Stimulated activated CD8-positive, alpha-beta memory T cell treated with anti-CD3 and anti-CD28 coated beads, Interleukin-2, amount 100 ng/mL, for 48 hours (primary cell): ENCODE data around the gene PARP15.
"Not testable (repeated sequence)": the region's sequence is repeated elsewhere in the genome, so short reads cannot be mapped to it uniquely, and the experiment has no call there.

Experiments
- DNase-seq, 2 donors: peaks; one replicate each; pipeline ENCODE4 v3.0.0-alpha.2; 2020; ENCODE audit warnings: low read depth in 2 of 2

PARP15 gene

DNA sequence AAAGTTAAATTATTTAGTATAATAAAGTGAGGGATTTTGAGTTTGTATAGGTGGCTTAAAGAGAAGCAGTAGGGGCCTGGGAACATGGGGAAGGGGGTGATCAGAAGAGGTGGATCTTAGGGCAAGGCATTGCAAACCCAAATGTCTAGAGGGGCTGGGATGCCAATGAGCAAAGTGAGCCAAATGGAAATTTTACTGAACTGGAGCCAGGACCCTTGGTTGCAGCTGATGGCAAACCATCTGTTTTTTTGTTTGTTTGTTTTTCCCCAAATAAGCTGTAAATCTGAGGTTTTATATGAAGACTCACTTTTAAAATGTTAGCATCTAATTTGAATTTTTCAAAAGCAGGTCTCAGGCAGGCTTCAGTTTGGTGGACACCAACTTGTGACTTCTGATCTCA, 88.4 kb downstream of the PARP15 start:
- no peak for DNase-seq

DNA sequence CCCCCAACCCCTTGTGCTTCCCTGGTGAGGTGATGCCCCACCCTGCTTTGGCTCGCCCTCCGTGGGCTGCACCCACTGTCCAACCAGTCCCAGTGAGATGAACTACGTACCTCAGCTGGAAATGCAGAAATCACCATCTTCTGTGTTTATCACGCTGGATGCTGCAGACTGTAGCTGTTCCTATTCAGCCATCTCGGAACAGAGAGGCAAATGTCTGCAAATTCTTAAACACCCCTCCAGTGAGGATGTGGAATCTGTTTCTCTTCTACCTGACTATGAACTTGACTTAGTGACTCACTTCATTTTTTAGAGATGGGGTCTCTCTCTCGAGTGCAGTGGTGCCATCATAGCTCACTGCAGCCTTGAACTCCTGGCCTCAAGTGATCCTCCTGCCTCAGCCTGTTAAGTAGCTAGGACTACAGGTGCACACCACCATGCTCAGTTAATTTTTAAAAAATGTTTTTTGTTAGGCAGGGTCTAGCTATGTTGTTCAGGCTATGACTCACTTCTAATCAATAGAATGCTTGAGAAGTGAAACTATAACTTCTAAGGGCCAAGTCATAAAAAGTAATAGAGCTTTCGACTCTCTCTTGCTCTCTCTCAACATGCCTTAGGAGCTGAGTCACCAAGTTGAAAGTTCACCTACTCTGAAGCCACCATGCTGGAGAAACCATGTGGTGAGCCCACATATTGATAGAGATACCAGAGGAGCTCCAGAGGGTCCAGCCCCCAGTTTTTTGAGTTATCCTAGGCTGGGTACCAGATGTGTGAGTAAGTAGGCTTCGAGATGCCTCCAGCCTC, 91.7 kb downstream of the PARP15 start:
- DNase-seq, result peak; percentile 14 to 30

DNA sequence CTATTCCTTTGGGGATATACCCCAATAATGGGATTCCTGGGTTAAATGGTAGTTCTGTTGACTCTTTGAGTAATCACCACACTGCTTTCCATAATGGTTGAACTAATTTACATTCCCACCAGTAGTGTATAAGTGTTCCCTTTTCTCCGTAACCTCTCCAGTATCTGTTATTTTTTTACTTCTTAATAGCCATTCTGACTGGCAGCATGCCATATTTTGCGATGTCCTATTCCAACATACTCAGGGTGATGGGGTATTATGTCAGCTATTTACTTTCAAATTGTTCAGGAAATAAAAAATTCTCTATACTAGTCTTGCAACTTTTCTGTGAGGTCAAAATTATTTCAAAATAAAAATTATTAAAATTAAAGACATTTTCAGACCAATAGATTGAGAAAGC, 94.1 kb downstream of the PARP15 start:
- no peak for DNase-seq

DNA sequence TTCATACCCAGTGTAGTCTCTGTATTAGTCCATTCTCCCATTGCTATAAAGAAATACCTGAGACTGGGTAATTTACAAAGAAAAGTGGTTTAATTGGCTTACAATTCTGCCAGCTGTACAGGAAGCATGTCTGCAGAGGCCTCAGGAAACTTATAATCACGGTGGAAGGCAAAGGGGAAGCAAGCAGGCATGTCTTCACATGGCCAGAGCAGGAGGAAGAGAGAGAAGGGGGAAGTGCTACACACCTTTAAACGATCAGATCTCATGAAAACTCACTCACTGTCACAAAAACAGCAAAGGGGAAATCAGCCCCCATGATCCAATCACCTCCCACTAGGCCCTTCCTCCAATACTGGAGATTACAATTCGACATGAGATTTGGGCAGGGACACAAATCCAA, 96.9 kb downstream of the PARP15 start:
- DNase-seq, result no peak

- DNase-seq, result no peak
These were observed 99.3 kb downstream of the PARP15 start for GRCh38 chr3:122676759-122677158.

- no peak for DNase-seq
These were observed 99.8 kb downstream of the PARP15 start for GRCh38 chr3:122677216-122677615.

DNA sequence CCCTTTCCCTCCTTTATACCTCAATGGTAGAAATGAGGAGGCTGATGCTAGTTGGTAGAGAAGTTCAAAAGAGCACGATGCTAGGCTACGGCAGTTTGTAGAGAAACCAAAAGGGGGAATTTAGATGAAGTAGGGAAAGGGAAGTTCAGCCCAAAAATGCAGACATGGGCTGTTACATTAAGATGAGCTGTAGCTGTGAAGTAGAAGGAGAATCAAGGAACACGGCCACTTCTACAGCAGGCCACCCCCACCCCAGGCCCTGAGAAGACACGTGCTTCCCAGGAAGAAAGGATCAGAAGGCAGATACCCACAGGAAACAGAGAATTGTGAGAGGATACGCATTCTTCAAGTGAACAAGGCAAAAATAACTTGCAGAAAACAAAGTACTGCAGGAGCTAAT, 101.1 kb downstream of the PARP15 start:
- DNase-seq, result no peak

- peak; percentile 62 to 64 for DNase-seq
These were observed 101.8 kb downstream of the PARP15 start for GRCh38 chr3:122679085-122679881.

DNA sequence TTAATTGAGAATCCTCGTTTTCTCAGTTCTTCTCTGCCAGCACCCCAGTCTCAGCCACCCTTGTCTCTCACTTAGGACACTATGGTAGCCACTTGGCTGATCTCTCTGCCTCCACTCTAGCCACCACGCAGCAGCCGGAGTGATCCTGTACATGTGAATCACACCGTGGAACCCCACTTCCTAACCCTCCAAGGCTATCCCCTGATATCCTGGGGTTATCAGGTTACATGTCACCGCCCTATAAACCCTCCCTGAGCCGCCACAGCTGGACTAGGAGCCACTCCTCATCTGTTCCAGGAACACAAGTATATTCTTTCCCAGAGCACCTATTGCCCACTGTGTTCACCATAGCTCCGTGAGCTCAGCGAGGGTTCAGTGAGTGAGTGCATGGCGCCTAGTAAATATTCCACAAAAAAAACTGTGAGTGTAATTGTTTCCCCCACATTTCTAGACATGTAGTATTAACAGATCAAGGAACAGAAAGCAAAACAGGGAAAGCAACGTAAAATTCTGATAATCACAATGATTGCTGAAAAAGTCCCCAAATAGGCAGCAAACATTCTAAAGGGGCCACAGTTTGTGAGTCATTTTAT, 102.5 kb downstream of the PARP15 start:
- no peak for DNase-seq

DNA sequence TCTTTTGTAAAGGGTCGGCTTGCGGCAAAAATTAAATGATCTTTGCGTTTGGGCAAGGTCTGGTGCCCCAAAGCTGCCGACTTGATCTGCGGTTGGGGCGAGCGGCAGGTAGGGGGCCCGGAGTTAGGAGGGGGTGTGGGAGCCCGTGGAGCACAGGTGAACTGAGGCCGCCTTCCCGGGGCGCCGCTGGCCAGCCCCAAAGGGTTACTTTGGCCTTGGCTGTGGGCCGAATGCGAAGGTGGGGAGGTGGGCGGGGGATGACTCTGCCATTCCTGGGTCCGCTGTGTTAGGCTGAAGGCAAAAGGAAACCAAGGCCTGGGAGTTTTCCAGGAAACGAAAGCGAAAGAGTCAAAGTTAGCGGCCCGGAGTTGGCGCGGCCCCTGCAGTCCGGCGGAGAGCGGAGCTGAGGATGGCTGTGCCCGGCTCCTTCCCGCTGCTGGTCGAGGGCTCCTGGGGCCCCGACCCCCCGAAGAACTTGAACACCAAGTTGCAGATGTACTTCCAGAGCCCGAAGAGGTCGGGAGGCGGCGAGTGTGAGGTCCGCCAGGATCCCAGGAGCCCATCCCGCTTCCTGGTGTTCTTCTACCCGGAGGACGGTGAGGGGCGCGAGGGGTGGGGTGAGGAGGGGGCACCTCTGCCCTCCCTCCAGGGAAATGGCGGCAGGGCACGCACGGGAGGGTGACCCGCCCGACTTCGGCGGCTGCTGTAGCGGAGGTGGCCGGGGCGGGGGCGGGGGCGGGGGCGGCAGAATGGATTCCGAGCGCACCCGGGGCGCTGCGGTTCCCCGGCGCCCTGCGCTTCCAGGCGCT, 103.2 kb downstream of the PARP15 start, which contains the start of gene PARP14:
Gene PARP14 (plus strand): TSS at position 365 of the 809 bp plus-strand sequence. CDS start 45 bp downstream, at position 410.
- DNase-seq, result peak; percentile 46 to 48

DNA sequence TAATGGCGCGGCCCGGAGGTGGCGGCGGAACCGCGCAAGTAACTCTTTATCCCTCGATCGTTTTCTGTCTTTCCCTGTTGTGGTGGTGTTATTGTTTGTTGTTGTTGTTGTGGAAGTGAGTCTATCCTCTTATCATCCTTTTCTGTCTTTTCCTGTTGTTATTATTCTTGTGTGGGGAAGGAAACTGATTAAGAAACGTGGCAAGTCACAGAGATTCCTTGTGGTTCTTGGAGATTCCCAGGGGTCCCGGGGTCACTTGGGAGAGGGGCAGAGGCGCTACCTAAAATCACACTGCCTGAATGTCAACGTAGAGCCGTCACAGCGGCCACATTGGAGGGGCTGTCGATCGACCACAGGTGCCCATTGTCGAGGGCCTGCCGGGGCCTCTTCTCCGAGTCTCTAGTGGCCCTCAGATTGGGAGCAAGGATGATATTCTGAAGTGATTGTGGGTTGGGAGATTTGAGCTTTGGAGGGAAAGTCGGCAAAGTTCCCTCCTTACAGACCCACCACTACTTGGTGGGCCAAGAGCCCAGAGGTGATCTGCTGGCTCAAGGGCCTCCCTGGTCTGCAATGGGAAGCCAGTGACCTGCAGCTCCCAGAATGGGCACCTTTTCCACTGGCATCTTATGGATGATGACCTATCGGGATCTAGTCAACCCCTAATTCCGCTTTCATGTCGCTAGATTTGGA, 104.0 kb downstream of the PARP15 start:
- DNase-seq, result no peak

DNA sequence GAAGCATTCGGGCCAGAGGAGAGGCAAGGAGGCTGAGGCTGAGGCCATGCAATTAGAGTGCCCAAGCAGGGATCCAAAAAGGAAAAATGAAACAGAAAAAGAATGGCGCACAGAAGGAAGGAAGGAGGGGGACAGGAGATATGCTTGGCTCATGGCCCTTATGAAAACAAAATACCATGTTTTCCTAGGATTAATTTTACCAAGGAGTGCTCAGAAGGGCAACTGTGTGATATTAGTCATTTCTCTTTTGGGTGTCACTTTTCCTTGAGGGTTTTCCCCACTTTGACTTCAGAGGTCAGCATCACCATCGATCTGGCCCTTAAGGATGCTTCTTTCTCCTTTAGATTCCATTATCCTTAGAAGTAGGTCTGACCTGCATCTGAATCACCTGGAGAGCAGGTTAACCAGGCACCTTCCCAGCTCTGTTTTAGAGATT, 104.5 kb downstream of the PARP15 start:
- DNase-seq, result no peak

- DNase-seq, result not testable (repeated sequence)
These were observed 105.4 kb downstream of the PARP15 start for GRCh38 chr3:122682778-122683411.

GRCh38 chr3:122687298-122687697, 109.8 kb downstream of the PARP15 start:
- no peak for DNase-seq
